ENCODE data around the gene PPCDC. TPM values are rescaled to one million over a fixed set of nuclear protein-coding genes. Genes with fewer than 3 reads are reported as not detected.

PPCDC gene
- total RNA-seq, 1 donor from 2014 or later = 13.5 TPM

DNA sequence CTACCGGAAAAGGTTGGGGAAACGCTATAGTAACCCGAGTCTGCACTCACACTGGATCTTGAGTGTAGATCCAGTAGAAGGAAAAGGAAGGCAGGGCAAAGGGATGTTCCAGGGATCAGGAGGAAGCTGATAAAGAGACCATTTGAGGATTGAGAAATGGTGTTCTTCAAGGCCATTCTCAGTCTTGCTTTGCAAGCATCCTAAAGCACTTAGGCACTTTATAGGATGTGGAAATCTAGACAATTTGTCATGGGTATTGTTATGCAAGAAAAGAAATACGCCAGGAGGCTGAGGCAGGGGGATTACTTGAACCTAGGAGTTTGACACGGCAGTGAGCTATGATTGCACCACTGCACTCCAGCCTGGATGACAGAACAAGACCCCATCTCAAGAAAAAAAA lies 41.2 kb upstream of the PPCDC start:
- CTCF ChIA-PET = no interaction called here
- Mint-ChIP-seq H3K36me3 (ENCODE audit: low read depth) (no peaks in the 10 kb centered on the region), H3K27ac (no peak overlapping the region), H3K4me3 (no peak overlapping the region), H3K4me1 (peaks cover 5% of the 10 kb centered on the region), H3K9me3 (no peaks in the 10 kb centered on the region), H3K27me3 (peaks cover 40% of the 10 kb centered on the region)
- no peak for ATAC-seq (ENCODE audit: low read depth)
- intact Hi-C loops (cut with micrococcal nuclease) = no loop called here
- POLR2A ChIA-PET = no interaction called here
- no peak for DNase-seq
- TF ChIP-seq CTCF (IDR thresholded peaks at IDR 0.05) = no peak

DNA sequence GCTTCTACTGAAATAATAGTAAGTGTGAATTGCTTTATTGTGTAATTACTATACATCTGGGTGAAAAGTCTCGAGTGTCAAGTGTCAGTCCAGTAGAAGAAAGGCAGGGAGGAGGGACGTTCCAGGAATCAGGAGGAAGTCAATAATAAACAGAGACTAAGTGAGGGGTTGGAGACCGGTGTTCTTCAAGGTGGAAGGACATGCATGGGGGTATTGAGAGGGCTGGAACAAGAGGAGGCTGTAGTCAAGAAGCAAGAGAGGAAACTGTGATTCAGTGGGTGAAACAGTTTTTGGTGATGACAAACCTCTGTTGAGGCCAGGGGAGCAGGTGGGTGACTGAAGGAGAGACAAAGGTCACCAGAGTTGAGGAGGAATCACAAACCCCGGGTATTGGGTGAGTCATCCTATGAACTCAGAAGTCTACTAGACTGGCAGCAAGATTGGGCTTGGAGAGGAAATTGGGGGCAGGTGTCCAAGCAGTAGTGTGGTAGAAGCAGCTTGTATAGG lies 39.6 kb upstream of the PPCDC start:
- H3K4me1 Mint-ChIP-seq = peaks cover 5% of the 10 kb centered on the region
- no peak for TF ChIP-seq CTCF (IDR thresholded peaks at IDR 0.05)
- ATAC-seq (ENCODE audit: low read depth) (peak; percentile 54), DNase-seq (no peak)
- peaks cover 43% of the 10 kb centered on the region for H3K27me3 Mint-ChIP-seq
- intact Hi-C loops (cut with micrococcal nuclease) = no loop called here
- H3K9me3 Mint-ChIP-seq = no peaks in the 10 kb centered on the region
- no peak overlapping the region for H3K4me3 Mint-ChIP-seq
- ChIA-PET POLR2A (no interaction called here), CTCF (no interaction called here)
- no peak overlapping the region for H3K27ac Mint-ChIP-seq
- H3K36me3 Mint-ChIP-seq (ENCODE audit: low read depth) = no peaks in the 10 kb centered on the region

GRCh38 chr15:74988007-74988800 lies 35.2 kb upstream of the PPCDC start:
- Mint-ChIP-seq H3K4me3 (no peak overlapping the region), H3K27me3 (peaks cover 46% of the 10 kb centered on the region)
- peak; percentile 60 for ATAC-seq (ENCODE audit: low read depth)

GRCh38 chr15:74989527-74989926 lies 33.9 kb upstream of the PPCDC start:
- Mint-ChIP-seq H3K9me3 (no peaks in the 10 kb centered on the region), H3K4me1 (peaks cover 3% of the 10 kb centered on the region), H3K27ac (no peak overlapping the region), H3K27me3 (peaks cover 47% of the 10 kb centered on the region), H3K36me3 (ENCODE audit: low read depth) (no peaks in the 10 kb centered on the region), H3K4me3 (no peak overlapping the region)
- intact Hi-C loops (cut with micrococcal nuclease) = no loop called here
- DNase-seq = no peak
- TF ChIP-seq CTCF (IDR thresholded peaks at IDR 0.05) = no peak
- ChIA-PET POLR2A (no interaction called here), CTCF (no interaction called here)
- no peak for ATAC-seq (ENCODE audit: low read depth)

More at GRCh38 chr15:74988007-74988800, 35.2 kb upstream of the PPCDC start:
- no peak for DNase-seq
- ChIA-PET POLR2A (interaction anchor here (0.7 kb wide), 1 partner anchor 135 kb away, joined by 3 read pairs; no protein-coding TSS in a partner anchor), CTCF (interaction anchor here (1.0 kb wide), 1 partner anchor 38 kb away, joined by 3 read pairs; no protein-coding TSS in a partner anchor)
- no peak overlapping the region for H3K27ac Mint-ChIP-seq
- H3K9me3 Mint-ChIP-seq = no peaks in the 10 kb centered on the region
- peaks cover 8% of the 10 kb centered on the region for H3K4me1 Mint-ChIP-seq
- no peaks in the 10 kb centered on the region for H3K36me3 Mint-ChIP-seq (ENCODE audit: low read depth)
- intact Hi-C loops (cut with micrococcal nuclease) = no loop called here
- TF ChIP-seq CTCF (IDR thresholded peaks at IDR 0.05) = no peak

- POLR2A ChIA-PET = no interaction called here
Observed at GRCh38 chr15:74992619-74993018, 30.8 kb upstream of the PPCDC start.

More at GRCh38 chr15:74992619-74993018, 30.8 kb upstream of the PPCDC start:
- intact Hi-C loops (cut with micrococcal nuclease) = no loop called here
- peaks cover 51% of the 10 kb centered on the region for H3K27me3 Mint-ChIP-seq
- peaks cover 23% of the 10 kb centered on the region for H3K4me1 Mint-ChIP-seq
- no peaks in the 10 kb centered on the region for H3K36me3 Mint-ChIP-seq (ENCODE audit: low read depth)
- H3K9me3 Mint-ChIP-seq = no peaks in the 10 kb centered on the region
- ATAC-seq (ENCODE audit: low read depth) (no peak), DNase-seq (no peak)
- CTCF ChIA-PET = no interaction called here
- H3K4me3 Mint-ChIP-seq = no peak overlapping the region
- TF ChIP-seq CTCF (IDR thresholded peaks at IDR 0.05) = no peak
- no peak overlapping the region for H3K27ac Mint-ChIP-seq
